HG03280 (cell line): ENCODE measurements around the gene PRR35.
A peak's percentile ranks its signal among the peaks of the same experiment; 100 is the strongest.

Experiments used
- ATAC-seq: cut with Tn5 transposase; IDR thresholded peaks from one replicate; pipeline ENCODE4 v1.9.1; 2021; ENCODE audit warnings: mild to moderate bottlenecking, moderate library complexity; ENCODE audit not compliant: unreplicated experiment

PRR35 gene

DNA sequence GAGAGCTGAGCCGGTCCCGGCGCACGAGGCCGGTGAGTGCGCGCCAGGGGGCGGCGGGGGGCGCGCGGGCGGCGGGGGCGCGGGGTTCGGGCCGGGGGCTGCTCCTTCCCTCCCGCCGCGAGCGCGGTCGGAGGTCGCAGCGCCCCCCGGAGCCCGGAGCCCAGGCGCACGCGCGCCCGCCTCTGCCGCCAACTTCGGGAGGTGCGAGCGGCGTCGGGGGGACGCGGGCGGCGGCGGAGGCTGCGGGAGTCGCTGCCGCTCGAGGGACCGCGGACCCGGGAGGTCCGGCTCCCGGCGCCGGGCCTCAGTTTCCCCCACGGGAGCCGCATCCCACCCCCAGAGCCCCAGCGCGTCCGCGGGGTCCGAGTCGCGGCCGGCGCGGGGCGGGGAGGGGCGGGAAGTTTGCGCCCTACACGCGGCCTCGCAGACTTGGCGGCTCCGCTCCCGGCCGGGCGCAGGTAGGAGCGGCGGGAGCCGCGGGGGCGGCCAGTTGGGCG is at the start of gene PRR35:
Gene PRR35, plus strand, starts transcription at position 191 of the 497 bp plus-strand sequence. CDS start 2,901 bp downstream, outside the sequence.
- no peak for ATAC-seq

DNA sequence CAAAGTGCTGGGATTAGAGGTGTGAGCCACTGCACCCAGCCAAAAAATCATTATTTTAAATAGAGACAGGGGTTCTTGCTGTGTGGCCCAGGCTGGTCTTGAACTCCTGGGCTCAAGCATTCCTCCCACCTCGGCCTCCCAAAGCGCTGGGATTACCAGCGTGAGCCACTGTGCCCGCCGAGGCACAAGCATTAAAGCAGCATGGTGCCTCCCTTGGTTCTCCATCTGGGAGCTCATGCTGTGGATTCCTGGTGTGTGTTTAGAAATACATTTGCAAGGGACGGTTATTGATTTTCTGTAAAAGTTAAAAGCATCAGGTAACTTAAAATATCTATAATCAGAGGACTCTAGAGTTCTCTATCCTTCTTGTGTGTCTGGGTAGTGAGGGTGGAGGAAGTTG is 47.4 kb upstream of the PRR35 start:
- ATAC-seq = no peak

DNA sequence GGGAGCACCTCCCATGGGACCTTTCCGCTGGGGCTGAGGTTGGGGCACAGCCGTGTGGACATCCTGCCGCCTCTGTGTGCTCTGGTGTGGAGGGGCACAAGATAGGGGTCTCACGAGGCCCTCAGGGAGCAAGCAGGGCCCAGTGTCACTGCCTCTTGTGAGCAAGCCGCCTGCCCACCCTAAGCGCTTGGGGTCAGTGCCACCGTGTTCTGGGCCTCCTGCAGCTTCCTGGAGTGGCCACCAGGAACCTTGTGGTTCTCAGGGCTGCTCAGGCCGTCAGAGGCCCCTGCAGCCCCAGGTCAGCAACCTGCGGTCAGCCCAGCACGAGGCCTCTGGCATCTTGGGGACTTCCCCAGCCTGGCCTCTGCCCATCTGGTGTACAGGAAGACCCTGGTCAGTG is 46.2 kb upstream of the PRR35 start:
- no peak for ATAC-seq

DNA sequence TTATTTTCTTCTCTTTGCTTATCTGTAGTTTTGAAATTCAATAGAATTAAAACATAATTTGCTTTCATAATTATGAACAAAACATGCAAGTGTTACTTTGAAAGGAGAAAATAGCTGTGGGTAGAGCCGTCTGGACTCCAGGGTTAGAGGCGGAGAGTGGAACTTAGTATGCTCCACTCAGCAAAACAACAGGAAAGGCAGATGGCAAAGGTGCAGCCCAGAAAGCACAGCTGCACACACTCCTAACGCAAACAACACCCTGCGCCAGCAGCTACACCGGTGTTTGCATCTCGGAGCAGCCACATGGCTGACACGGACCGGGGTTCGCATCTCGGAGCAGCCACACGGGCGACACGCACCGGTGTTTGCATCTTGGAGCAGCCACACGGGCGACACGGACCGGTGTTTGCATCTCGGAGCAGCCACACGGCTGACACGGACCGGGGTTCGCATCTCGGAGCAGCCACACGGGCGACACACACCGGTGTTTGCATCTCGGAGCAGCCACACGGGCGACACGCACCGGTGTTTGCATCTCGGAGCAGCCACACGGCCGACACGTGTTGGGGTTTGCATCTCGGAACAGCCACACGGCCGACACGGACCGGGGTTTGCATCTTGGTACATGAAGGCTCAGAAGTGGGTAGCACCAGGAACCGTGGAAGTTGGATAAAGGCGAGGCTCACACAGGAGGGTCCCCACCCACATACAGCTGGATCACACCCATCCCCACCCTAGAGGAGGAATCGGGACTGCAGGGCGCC is 44.8 kb upstream of the PRR35 start:
- ATAC-seq = no peak

DNA sequence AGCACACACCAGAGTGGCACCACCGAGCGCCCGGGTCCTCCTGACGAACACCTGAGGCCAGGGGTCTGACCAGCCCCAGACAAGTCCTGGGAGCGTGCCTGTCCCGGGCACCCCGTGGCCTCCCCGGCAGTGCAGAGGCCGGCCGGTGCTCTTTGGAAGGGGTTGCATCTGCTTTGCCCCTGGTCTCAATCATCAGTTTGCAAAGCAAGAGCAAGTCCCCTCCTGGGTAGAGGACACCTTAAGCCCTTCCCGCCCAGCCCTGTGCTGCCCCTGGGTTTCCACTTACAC is 44.3 kb upstream of the PRR35 start:
- ATAC-seq = no peak

DNA sequence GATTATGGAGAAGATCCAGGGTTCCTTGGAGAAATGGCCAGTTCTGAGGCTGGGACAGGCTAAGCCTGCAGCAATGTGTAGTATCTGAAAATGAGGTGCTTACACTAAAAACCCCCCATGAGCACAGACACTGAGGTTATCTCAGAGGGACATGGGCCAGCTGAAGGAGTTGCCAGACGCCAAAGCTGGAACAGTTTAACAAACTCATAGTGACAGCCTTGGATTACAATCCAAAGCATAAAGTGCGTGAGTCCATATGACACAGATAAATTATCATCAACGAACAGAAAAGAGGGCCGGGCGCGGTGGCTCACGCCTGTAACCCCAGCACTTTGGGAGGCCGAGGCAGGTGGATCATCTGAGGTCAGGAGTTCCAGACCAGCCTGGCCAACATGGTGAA is 43.9 kb upstream of the PRR35 start:
- ATAC-seq = no peak

DNA sequence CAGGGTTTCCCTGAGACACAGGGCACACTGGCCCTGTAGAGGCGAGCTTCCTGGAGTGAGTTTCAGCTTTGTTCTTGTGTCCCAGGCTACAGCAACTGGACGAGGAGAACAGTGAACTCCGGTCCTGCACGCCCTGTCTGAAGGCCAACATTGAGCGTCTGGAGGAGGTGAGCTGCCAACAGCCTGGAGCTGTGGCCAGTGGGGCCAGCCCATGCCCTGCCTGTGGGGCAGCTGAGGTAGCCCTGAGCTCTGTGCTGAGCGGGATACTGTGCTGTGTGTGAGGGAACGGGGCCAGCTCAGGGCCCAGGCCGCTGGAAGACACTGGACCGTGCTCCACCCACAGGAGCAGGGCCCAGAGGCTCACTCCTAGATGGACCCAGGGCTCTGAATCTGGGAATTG is 41.3 kb upstream of the PRR35 start:
- ATAC-seq = no peak

DNA sequence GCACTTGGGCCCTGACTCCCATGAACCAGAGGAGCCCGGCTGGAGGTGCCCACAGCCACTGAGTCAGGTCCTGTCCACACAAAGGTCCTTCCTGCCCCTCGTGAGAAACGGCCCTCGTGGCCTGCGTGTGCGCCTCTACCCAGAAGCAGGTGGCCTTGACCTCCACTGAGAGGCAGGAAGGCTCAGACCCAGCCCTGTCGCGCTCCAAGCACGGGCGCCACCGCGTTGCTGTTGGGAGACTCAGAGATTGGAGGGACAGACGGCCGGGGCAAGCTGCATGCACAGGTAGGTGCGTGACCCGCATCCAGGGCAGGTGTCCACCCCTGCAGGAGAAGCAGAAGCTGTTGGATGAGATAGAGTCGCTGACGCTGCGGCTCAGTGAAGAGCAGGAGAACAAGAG is 40.8 kb upstream of the PRR35 start:
- ATAC-seq = no peak

DNA sequence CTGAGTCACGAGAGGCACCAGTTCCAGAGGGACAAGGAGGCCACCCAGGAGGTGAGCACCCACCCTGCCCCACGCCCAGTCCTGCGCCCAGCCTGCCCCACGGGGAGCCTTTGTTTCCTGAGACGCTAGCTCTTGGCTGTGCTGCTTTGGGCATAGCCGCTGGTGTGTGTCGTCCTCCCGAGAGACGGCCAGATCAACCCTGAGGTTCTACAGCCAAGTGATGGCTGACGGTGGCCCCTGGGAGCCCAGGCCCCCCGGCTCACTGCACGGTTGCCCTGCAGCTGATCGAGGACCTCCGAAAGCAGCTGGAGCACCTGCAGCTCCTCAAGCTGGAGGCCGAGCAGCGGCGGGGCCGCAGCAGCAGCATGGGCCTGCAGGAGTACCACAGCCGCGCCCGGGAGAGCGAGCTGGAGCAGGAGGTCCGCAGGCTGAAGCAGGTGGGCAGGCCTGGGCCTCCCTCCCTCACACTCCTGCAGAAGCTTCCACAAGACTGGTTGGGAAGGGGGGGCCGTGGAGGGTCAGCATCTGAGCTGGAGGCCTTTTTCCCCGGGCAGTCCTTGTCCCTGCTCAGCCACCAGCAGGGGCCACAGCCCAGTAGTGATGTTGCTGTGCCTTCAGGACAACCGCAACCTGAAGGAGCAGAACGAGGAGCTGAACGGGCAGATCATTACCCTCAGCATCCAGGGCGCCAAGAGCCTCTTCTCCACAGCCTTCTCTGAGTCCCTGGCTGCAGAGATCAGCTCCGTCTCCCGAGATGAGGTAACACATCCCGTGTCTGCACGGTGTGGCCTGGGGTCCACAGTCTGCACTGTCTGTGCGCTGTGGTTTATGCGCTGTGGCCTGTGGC is 40.1 kb upstream of the PRR35 start:
- ATAC-seq = no peak

DNA sequence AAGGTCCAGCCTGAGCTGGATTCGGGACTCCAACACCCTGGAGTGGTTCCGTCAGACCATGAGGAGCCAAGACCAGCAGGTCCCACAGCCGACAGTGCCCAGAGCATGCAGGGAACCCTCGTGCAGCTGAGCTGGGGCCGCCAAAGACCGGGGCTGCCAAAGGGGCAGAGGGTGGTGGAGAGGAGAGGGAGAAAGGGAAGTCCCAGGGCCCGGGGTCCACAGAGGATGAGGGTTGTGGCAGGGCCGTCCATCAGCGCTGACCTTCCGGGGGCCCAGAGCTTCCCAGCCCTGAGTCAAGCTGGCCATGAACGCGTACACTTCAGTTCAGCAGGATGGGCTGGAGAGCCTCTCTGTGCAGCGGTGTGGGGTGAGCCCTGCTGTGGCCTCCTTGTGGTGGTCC is 39.3 kb upstream of the PRR35 start:
- ATAC-seq = no peak

DNA sequence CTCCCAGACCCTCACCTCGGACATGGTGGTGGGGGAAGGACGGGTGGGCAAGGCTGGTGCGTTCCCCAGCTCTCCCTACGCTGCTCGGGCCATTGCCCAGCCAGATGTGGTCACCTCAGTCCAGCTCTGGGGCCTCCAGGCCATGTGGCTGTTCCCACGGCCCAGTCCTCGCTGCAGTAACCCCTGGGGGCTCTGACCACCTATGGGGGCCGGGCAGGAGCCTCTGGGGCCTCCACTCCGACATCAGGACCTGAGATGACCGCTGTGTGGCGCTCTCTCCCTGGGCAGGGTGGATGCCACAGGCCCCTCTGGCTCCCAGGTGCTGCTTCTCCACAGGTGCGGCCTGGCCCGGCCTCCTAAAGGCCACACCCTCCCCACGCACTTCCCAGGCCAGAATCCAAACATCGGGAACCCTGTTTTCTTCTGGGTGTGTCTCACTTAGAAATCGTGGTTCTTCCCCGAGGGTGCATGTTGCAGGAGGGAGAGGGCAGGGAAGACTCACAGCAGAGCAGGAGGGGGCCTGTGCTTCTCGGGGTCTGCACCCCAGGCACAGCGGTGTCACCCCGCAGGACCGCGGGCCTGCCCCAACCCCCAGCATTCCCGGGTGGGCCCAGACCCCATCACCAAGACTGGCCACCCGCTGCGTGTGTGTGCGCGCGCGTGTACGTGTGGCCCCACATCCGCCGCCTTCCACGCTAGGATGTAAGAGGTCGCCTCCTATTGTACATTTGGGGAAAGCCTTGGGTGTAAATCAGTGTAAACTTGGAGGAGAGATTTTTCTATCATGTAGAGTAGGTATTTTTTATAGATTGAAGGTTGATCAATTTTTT is 38.6 kb upstream of the PRR35 start:
- no peak for ATAC-seq

DNA sequence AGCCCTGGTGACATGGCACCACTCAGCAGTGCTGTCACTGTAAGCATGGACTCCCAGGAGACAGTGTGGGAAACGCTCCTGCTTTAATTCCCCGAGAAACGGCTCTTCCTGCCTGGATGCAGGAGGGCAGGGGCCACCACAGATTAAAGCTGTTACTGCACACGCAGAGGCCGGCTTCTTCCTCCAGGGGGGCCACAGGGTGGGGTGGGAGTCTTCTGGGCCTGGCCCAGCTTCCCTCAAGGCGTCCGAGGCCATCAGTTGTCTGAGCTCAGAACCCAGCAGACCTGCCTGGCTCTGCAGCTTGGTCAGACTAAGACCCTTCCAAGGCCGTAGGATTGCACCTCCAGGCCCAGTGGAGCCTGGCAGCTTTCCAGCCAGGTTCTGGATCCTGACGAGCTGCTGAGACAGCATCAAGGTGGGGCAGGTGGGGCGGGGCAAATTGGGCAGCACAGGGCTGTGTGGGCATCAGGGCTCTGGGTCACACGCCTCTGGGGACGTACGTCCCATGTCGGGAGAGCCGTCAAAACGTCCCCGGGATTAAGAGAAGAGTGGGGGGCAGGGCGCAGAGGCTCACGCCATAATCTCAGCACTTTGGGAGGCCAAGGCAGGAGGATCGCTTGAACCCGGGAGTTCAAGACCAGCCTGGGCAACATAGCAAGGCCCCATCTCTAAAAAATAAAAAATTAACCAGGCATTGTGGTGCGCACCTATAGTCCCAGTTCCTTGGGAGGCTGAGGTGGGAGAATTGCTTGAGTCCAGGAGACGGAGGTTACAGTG is 37.7 kb upstream of the PRR35 start:
- no peak for ATAC-seq

DNA sequence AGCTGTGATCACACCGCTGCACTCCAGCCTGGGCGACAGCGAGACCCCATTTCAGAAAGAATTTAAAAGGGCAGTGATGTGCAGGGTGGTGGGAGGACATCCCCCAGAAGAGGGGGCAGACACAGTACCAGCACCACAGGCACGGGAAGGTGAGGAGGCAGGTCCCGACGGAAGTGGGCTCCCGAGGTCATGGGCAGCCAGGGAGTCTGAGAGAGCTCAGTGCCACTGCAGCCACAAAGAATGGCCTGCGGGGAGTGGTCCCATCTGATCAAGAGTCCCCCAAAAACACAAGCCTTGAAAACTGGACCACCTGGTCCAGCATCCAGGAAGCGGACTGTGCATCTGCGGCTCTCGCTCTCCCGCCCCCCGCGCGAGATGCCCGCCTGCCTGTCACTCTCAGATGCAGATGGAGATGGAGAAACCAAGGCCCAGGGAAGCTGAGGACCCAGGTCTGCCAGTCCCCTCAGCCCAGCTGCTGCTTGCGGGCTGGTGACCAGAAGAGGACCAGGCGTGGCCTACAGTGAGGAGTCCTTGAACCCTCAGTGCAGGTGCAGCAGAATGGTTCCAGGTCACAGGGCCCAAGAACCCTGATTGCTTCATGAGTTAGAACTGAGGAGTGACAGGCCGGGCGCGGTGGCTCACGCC is 37.0 kb upstream of the PRR35 start:
- ATAC-seq = no peak

DNA sequence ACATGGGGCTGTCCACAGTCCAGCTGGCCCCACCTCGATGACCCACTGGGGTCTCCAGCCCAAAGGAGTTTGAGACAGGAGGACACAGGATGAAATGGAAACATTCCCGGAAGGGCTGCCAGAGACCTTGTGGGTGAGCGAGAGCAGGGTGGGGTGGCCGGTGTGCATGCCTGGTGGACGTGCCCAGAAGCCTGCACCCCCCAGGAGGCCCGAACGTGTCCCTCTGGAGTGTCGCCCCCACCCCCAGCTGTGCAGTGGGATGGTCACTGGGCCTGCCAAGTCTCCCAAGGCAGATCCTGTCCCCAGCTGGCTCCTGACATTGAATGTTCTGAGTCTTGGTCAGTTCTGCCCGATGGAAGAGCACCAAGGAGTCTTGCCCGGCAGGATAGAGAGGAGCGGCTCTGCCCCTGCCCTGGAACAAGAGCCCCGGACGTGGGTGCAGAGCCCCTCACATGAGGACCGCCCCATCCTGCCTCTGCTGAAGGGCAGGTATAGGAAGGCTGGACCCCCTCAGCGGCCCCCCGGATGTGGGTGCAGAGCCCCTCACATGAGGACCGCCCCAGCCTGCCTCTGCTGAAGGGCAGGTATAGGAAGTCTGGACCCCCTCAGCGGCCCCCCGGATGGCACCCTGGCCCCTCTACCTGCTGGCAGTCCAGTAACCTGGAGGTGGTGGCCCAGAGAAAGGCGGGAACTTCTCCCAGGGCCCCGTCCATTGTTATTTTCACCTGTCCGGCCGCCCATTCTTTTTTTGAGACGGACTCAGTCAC is 35.7 kb upstream of the PRR35 start:
- ATAC-seq = no peak

DNA sequence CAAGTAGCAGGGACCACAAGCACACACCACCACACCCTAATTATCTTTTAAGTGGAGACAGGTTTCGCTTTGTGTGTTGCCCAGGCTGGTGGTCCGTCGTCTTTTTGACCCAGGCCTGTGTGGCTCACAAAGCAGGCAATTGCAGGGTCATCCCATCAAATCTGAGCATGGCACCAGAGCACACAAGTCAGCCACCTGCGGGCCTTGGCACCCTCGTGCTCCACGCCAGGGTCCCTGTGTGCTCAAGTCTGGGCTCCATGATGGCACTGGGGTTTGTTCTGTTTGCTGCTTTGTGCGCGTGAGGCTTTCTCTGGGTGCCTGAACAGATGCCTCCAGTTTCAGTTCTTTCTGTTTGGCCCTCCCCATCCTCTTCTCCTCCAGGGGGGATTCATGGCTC is 35.1 kb upstream of the PRR35 start:
- no peak for ATAC-seq

DNA sequence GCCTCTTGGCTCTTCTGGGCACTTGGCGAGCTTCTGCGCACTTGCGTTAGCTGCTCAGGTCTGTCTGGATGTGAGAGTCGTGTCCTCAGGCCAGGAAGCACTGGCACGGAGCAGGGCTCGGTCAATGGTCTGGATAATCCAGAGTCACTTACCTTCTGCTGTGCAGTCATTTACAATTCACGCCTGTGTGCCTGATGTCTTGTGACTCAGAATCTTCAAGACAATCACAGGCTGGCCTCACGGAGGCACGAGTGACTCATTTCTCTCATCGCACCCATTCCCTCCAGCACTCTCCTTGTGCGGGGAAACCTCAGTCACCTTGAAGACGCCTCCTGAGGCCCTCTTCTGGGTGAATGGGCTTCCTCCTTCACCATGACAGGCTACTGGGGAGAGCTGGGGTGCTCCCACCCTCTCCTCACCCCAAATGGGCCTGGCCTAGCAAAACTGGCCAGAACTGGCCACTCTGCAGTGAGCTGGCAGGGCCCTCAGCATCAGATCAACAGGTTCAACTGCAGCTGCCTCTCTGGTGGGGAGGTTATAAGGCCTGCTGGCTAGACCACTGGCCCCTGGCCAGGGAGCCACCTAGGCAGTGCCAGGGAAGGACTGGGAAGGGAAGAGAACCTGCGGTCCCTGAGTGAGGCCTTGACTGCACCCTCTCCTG is 34.5 kb upstream of the PRR35 start:
- no peak for ATAC-seq

DNA sequence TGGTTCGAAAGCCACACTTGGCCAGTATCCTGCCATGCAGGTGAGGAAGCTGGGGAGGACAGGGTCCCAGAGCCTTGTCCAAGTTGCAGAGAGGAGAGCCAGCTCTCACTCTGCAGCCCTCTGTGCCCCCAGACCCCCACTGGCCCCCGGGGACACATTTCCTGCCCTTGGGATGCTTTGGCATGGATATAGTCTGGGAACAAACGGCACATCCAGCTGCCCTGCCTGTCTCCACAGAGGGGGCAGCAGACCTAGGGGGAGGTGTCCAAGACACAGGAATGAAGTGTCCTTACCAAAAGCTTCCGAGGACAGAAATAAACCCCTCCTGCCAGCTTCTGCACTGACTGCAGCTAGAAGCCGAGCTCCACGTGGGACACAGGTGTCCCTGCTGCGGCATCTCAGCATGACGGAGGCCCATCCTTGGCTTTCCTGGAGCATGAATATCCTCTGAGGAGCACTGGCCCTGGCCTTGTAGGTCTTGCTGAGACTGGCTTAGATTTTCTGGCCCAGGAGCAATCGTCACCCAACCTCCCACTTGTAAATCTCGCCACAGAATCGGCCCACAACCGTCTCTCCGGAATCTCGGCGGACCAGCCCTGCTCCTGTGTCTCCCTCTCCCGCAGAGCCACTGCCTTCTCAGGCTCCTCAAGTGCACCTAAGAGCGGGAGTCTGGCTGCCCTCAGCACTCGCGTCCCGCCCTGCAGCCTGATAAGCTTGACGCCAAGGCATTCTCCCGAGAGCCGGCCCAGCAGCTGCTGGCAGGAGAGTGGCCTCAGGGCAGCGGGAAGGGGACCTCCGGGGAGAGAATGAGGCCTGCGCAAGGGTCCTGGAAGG is 33.8 kb upstream of the PRR35 start:
- peak; percentile 2 for ATAC-seq
